GM18951 (cell line): ENCODE data around the gene CTBP1.

Experiments
- POLR2A ChIP-seq: IDR thresholded peaks from 4 replicates; pipeline ENCODE4 v1.6.1; 2011; ENCODE audit warnings: mild to moderate bottlenecking; ENCODE audit not compliant: insufficient read length, insufficient read depth; ENCODE audit errors: extremely low read depth
- in situ Hi-C: fragments of 300-500 bp; cut with MboI; formaldehyde crosslinking; loops from one replicate; pipeline ENCODE4 v1.12.0; 2022; ENCODE audit warnings: low sequenced_read_pairs, mixed read lengths, inconsistent platforms; ENCODE audit not compliant: unreplicated experiment

CTBP1 gene

GRCh38 chr4:1269209-1269608, 20.3 kb upstream of the CTBP1 start:
- no peak for TF ChIP-seq POLR2A
- in situ Hi-C loops, result no loop called here

GRCh38 chr4:1266881-1267763, 18.2 kb upstream of the CTBP1 start:
- in situ Hi-C loops, result no loop called here
- TF ChIP-seq POLR2A, result no peak

- no peak for TF ChIP-seq POLR2A
- in situ Hi-C loops, result no loop called here
Measured at GRCh38 chr4:1265351-1265750, 16.4 kb upstream of the CTBP1 start.

- in situ Hi-C loops, result no loop called here
Measured at GRCh38 chr4:1264942-1265341, 16.0 kb upstream of the CTBP1 start.

GRCh38 chr4:1261107-1261928, 12.4 kb upstream of the CTBP1 start:
- in situ Hi-C loops, result no loop called here
- no peak for TF ChIP-seq POLR2A

More at GRCh38 chr4:1264942-1265341, 16.0 kb upstream of the CTBP1 start:
- TF ChIP-seq POLR2A, result no peak

GRCh38 chr4:1260418-1261106, 11.6 kb upstream of the CTBP1 start:
- TF ChIP-seq POLR2A, result no peak
- in situ Hi-C loops, result no loop called here

- TF ChIP-seq POLR2A, result no peak
- in situ Hi-C loops, result no loop called here
Measured at GRCh38 chr4:1259966-1260365, 11.0 kb upstream of the CTBP1 start.

- no peak for TF ChIP-seq POLR2A
- in situ Hi-C loops, result no loop called here
Measured at GRCh38 chr4:1258457-1258856, 9.5 kb upstream of the CTBP1 start.

GRCh38 chr4:1255699-1256098, 6.8 kb upstream of the CTBP1 start:
- no peak for TF ChIP-seq POLR2A
- in situ Hi-C loops, result no loop called here

GRCh38 chr4:1255151-1255550, 6.2 kb upstream of the CTBP1 start:
- in situ Hi-C loops, result no loop called here
- TF ChIP-seq POLR2A, result no peak

GRCh38 chr4:1253831-1254230, 4.9 kb upstream of the CTBP1 start:
- TF ChIP-seq POLR2A, result no peak
- in situ Hi-C loops, result no loop called here

GRCh38 chr4:1252928-1253492, 4.1 kb upstream of the CTBP1 start:
- TF ChIP-seq POLR2A, result no peak
- in situ Hi-C loops, result no loop called here

GRCh38 chr4:1251773-1252066, 2.8 kb upstream of the CTBP1 start:
- in situ Hi-C loops, result no loop called here
- no peak for TF ChIP-seq POLR2A
